Aorta (tissue), 5 donors: ENCODE data around the gene EEFSEC. TPM values are rescaled to one million over a fixed set of nuclear protein-coding genes. Genes with fewer than 3 reads are reported as not detected.

Source experiments
- ATAC-seq: fragments of 200-7000 bp; cut with Tn5 transposase; one replicate; pipeline ENCODE4 v1.9.1; 2022; ENCODE audit warnings: moderate library complexity; ENCODE audit not compliant: low FRiP score
- DNase-seq, 2 donors: peaks; one replicate each; pipeline ENCODE4 v3.0.0-alpha.2; 2020
- H3K27ac ChIP-seq, 2 donors: one replicate each; pipeline ENCODE4 v1.5.1; 2013; ENCODE audit warnings: low read length in 2 of 2, mild to moderate bottlenecking in 2 of 2, moderate library complexity in 2 of 2, control low read depth in 1 of 2, inconsistent platforms in 1 of 2, low read depth in 1 of 2
- H3K27me3 ChIP-seq, 2 donors: one replicate each; pipeline ENCODE4 v1.6.1; 2013; ENCODE audit warnings: control low read depth in 1 of 2, low read length in 1 of 2, mild to moderate bottlenecking in 1 of 2, moderate library complexity in 1 of 2; ENCODE audit not compliant: insufficient read depth in 2 of 2, control insufficient read depth in 1 of 2
- H3K36me3 ChIP-seq, 2 donors: one replicate each; pipeline ENCODE4 v1.6.1; 2013; ENCODE audit warnings: control low read depth in 1 of 2, low read length in 1 of 2, mild to moderate bottlenecking in 1 of 2; ENCODE audit not compliant: insufficient read depth in 2 of 2, control insufficient read depth in 1 of 2
- H3K4me1 ChIP-seq, 2 donors: one replicate each; pipeline ENCODE4 v1.6.1; 2013; ENCODE audit warnings: low read length in 2 of 2, control low read depth in 1 of 2, mild to moderate bottlenecking in 1 of 2, moderate library complexity in 1 of 2; ENCODE audit not compliant: insufficient read depth in 2 of 2, control insufficient read depth in 1 of 2
- H3K4me3 ChIP-seq, 2 donors: one replicate each; pipeline ENCODE4 v1.5.1; 2013; ENCODE audit warnings: low read length in 2 of 2, control low read depth in 1 of 2, mild to moderate bottlenecking in 1 of 2
- H3K9me3 ChIP-seq: one replicate; pipeline ENCODE4 v1.6.1; 2013; ENCODE audit warnings: mild to moderate bottlenecking, low read length; ENCODE audit not compliant: control insufficient read depth
- WGBS, 2 donors: extraction: QIAGEN DNeasy Blood & Tissue Kit; methylation state at CpG; one replicate each; pipeline ENCODE4 v1.1.7; 2013; 5-methylcytosine and 5-hydroxymethylcytosine counted together
- intact Hi-C, 2 donors: fragments of 100-400 bp; cut with DNase I; formaldehyde crosslinking; loops; one replicate each; pipeline versions ENCODE4 v1.14.2 to v1.15.0; 2022
- polyA plus RNA-seq, 2 donors: library from polyadenylated mRNA; stranded (reverse); fragments of 200-250 nt; gene quantifications; one replicate each; pipeline ENCODE4 v1.2.3, GENCODE V29; 2013
- total RNA-seq, 2 donors: library from RNA; stranded (reverse); fragmentation: NEBNext Ultra II Directional; extraction: Animal tissue kit (Norgen Biotek cat#: 25700); gene quantifications; one replicate each; pipeline ENCODE4 v1.2.1, GENCODE V29; 2021
- donor health status: healthy with polysubstance abuse.
- donor health status: Bipolar disorder and iron deficiency.
- donor health status: DM: no; HTN: no; CAD: no.
- donor health status: DM: no; HTN: no; CAD: no.
- donor health status: DM: yes; HTN: yes; CAD: no.

Gene EEFSEC
- total and polyA plus RNA-seq, 4 donors: 3.5 to 18.8 (median 11.6) TPM

DNA sequence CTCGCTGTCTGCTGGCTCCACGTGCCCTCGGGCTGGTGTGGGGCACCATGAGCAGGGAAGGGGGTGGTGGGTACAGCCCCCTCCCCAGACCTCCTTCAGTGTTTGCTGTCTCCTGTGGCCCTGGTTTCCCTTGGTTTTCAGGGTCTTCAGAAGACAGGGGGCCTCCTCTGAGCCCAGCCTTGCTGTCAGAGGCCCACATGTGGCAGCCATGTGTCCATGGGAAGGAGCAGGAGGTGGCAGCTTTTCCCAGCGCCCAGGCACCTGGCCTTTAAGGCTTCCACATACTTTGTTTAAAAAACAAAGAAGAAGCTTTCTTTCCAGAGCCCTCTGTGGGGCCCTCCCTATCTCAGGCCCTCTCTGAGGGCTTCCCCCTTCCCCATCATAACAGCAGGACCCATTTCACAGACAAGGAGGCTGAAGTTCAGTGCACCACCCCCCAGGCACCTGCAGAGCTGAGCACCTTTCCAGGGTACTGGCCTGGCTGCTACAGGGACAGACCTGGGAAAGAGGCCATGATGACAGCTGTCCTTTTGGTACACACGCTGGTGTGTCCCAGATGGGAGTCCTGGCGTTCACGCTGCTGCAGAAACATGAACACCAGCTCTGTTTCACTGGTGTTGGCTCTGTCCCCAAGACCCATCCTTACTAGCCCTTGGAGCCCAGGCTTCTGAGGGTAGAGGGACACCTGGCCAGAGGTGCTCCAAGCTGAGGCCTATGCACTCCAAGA lies 239.7 kb downstream of the EEFSEC start:
- 90 to 94% methylated on average over 7 of the region's 7 CpGs for WGBS, 2 donors
- no peak for ATAC-seq

GRCh38 chr3:128394033-128394432 lies 240.8 kb downstream of the EEFSEC start:
- H3K9me3 ChIP-seq: no peaks in the 10 kb centered on the region
- H3K4me3 ChIP-seq: no peak overlapping the region
- no peaks in the 10 kb centered on the region for H3K27me3 ChIP-seq
- no peak for ATAC-seq
- no peaks in the 10 kb centered on the region for H3K36me3 ChIP-seq
- 96 to 97% methylated on average over 9 of the region's 9 CpGs for WGBS, 2 donors
- intact Hi-C loops: no loop called here
- H3K4me1 ChIP-seq: no peaks in the 10 kb centered on the region
- H3K27ac ChIP-seq: no peak overlapping the region
- no peak for DNase-seq

More for the DNA sequence above, 239.7 kb downstream of the EEFSEC start:
- Histone ChIP-seq H3K27me3 (no peaks in the 10 kb centered on the region), H3K27ac (no peak overlapping the region), H3K9me3 (no peaks in the 10 kb centered on the region), H3K4me3 (no peak overlapping the region), H3K4me1 (no peaks in the 10 kb centered on the region), H3K36me3 (no peaks in the 10 kb centered on the region)
- DNase-seq: no peak
- intact Hi-C loops: no loop called here

DNA sequence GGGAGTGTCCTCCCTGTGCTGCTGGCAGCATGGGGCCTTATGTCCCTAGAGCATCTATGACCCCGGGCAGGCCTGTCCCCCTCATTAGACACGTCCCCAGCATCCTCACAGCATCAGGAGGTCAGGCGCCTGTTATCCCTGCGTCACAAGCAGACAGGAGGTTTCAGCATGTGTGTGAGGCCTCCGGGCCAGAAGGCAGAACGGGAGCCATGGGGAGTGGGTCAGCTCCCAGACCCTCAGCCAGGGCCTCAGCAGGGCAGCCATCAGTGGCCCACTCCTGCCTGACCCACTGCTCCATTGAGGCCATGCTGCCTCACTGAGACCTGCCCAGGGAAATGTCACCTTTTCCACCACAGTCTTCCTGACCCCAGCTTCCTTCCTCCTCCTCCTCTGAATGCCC lies 241.8 kb downstream of the EEFSEC start:
- Histone ChIP-seq H3K4me3 (no peak overlapping the region), H3K9me3 (no peaks in the 10 kb centered on the region), H3K27ac (no peak overlapping the region), H3K27me3 (no peaks in the 10 kb centered on the region), H3K4me1 (no peaks in the 10 kb centered on the region), H3K36me3 (no peaks in the 10 kb centered on the region)
- intact Hi-C loops: no loop called here
- ATAC-seq (no peak), DNase-seq (no peak)
- 89% methylated on average over 6 of the region's 6 CpGs for WGBS, 2 donors

GRCh38 chr3:128395500-128396162 lies 242.3 kb downstream of the EEFSEC start:
- no peak overlapping the region for H3K27ac ChIP-seq
- no peaks in the 10 kb centered on the region for H3K9me3 ChIP-seq
- DNase-seq: peak in 1 of 2 donors; percentile 70
- H3K4me3 ChIP-seq: no peak overlapping the region
- WGBS, 2 donors: 54 to 59% methylated on average over 9 of the region's 9 CpGs
- intact Hi-C loops: no loop called here
- ATAC-seq: peak; percentile 63
- no peaks in the 10 kb centered on the region for H3K27me3 ChIP-seq
- H3K36me3 ChIP-seq: no peaks in the 10 kb centered on the region
- H3K4me1 ChIP-seq: no peaks in the 10 kb centered on the region

DNA sequence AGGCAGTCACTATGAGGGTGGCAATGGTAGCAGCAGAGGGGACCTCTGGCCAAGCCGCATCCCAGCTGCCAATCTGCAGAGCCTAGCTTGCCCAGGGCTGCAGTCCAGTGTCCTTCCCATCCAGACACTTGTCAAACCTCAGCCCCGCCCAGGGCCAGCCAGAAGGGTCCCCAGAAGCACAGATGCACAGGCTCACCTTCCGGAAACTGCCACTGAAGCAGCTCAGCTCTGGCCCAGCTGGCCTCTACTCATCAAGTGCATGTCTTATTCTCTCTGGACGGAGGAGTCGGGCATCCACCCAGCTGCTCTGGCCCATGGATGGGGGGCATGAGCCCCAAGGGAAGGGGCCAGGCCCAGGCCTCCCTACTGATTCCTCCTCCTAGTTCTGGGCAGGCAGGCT lies 244.2 kb downstream of the EEFSEC start:
- Histone ChIP-seq H3K27ac (no peak overlapping the region), H3K4me3 (no peak overlapping the region), H3K9me3 (no peaks in the 10 kb centered on the region), H3K4me1 (no peaks in the 10 kb centered on the region), H3K36me3 (no peaks in the 10 kb centered on the region), H3K27me3 (no peaks in the 10 kb centered on the region)
- 92 to 93% methylated on average over 5 of the region's 5 CpGs for WGBS, 2 donors
- DNase-seq (no peak), ATAC-seq (no peak)
- intact Hi-C loops: no loop called here

GRCh38 chr3:128398586-128398985 lies 245.3 kb downstream of the EEFSEC start:
- WGBS, 2 donors: 94 to 96% methylated on average over 8 of the region's 8 CpGs
- no peak for ATAC-seq
- intact Hi-C loops: no loop called here
- Histone ChIP-seq H3K9me3 (no peaks in the 10 kb centered on the region), H3K4me1 (no peaks in the 10 kb centered on the region), H3K4me3 (no peak overlapping the region), H3K36me3 (no peaks in the 10 kb centered on the region), H3K27ac (no peak overlapping the region), H3K27me3 (no peaks in the 10 kb centered on the region)
- DNase-seq: no peak

DNA sequence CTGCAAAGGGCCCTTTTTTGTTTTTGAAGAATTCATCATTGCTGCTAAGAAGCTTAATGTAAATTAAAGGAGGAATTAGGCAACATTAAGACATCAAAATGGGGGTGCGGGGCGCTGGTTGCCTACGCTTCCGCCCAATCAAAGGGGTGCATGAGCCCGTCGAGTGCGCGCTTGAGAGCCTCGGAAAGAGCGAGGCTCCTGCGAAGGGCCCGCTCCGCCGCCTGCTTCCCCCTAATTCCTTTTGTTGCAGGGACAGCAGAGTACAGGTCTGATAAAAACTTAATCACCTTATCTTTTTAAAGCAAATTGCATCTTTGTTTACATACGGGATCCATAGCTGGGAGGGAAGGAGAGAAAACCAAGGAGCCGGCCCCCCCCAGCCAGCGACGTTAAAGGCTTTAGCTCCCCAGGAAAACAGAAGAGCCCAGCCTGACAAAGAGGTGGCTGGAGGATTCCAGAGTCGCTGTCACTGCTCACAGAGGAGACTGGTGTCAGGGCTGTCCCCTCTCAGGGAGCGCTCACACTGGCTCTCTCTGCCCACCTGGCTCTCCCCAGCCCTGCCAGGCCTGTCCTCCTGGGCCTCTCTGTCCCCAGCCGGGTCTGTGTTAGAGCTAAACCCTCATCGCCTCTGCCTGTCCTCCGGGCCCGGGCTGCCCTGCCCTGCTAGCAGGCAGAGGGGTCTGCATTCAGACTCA lies 246.1 kb downstream of the EEFSEC start:
- H3K36me3 ChIP-seq: no peaks in the 10 kb centered on the region
- WGBS, 2 donors: 93 to 96% methylated on average over 24 of the region's 24 CpGs
- H3K27ac ChIP-seq: no peak overlapping the region
- H3K4me1 ChIP-seq: no peaks in the 10 kb centered on the region
- no peaks in the 10 kb centered on the region for H3K9me3 ChIP-seq
- intact Hi-C loops: no loop called here
- no peaks in the 10 kb centered on the region for H3K27me3 ChIP-seq
- H3K4me3 ChIP-seq: no peak overlapping the region
- DNase-seq: no peak
- ATAC-seq: no peak

GRCh38 chr3:128400671-128401070 lies 247.4 kb downstream of the EEFSEC start:
- 96 to 98% methylated on average over 11 of the region's 11 CpGs for WGBS, 2 donors
- Histone ChIP-seq H3K9me3 (no peaks in the 10 kb centered on the region), H3K4me1 (no peaks in the 10 kb centered on the region), H3K27ac (no peak overlapping the region), H3K27me3 (no peaks in the 10 kb centered on the region), H3K4me3 (no peak overlapping the region), H3K36me3 (no peaks in the 10 kb centered on the region)
- DNase-seq (no peak), ATAC-seq (no peak)
- intact Hi-C loops: no loop called here
